Measurements from ENCODE around the gene SETBP1. TPM values are rescaled to one million over a fixed set of nuclear protein-coding genes. Genes with fewer than 3 reads are reported as not detected.

Gene SETBP1
- total and polyA plus RNA-seq, 2 of the 13 experiments (the other 11 are each of a cell fraction or from before 2014, with no cell fraction given) = 0.18 to 0.65 TPM

GRCh38 chr18:44638811-44639210, 41.9 kb upstream of the SETBP1 start:
- in situ Hi-C loops (cut with HindIII; ENCODE audit: extremely low pct_ligation_motif_present, low pct_unique_long_range_greater_than_20kb) = no loop called here
- intact Hi-C loops (cut with micrococcal nuclease; ENCODE audit: unreplicated experiment) = no loop called here
- CTCF ChIA-PET (ENCODE audit: low intra/inter-chr PET ratio, low total read pairs) = no interaction called here

GRCh38 chr18:44643004-44643403, 37.7 kb upstream of the SETBP1 start:
- no peak overlapping the region for H3K4me3 ChIP-seq (replicated peaks in 1 of 3; ENCODE audit: insufficient read depth in 1 of 3, low read depth in 2 of 3, low read length in 3 of 3)
- WGBS (ENCODE audit: low lambda C conversion rate) = 0% methylated on average over 3 of the region's 3 CpGs
- in situ Hi-C loops (cut with HindIII; ENCODE audit: extremely low pct_ligation_motif_present, low pct_unique_long_range_greater_than_20kb) = no loop called here
- no peaks in the 10 kb centered on the region for H4K20me1 ChIP-seq (ENCODE audit: insufficient read depth, low read length)
- intact Hi-C loops (cut with micrococcal nuclease; ENCODE audit: unreplicated experiment) = no loop called here
- ChIA-PET CTCF (ENCODE audit: low intra/inter-chr PET ratio, low total read pairs) (no interaction called here), POLR2A (no interaction called here)
- H3K4me2 ChIP-seq (ENCODE audit: low read depth, low read length) = no peak overlapping the region
- H3K4me1 ChIP-seq (ENCODE audit: insufficient read depth, low read length) = no peaks in the 10 kb centered on the region
- no peaks in the 10 kb centered on the region for H3K27me3 ChIP-seq (ENCODE audit: control insufficient read depth in 1 of 2, insufficient read depth in 2 of 2, low read length in 2 of 2)
- H3K9me3 ChIP-seq (ENCODE audit: low read length) = no peaks in the 10 kb centered on the region
- H3K79me2 ChIP-seq (ENCODE audit: insufficient read depth, low read length) = no peaks in the 10 kb centered on the region
- ATAC-seq (no peak), FAIRE-seq (no peak), DNase-seq (ENCODE audit: low spot score) (no peak)
- BruUV-seq (replicated peaks) = no TSS peak
- no peak overlapping the region for H2AFZ ChIP-seq (ENCODE audit: low read length)
- H3K27ac ChIP-seq (ENCODE audit: extremely low read length, insufficient read depth, low read length) = no peak overlapping the region
- no peaks in the 10 kb centered on the region for H3K36me3 ChIP-seq (replicated peaks in 1 of 2; ENCODE audit: control insufficient read depth in 1 of 2, insufficient read depth in 2 of 2, low read length in 2 of 2)
- no peak overlapping the region for H3K9ac ChIP-seq (ENCODE audit: insufficient read depth, low read depth, low read length)
- no peak for TF ChIP-seq ZKSCAN1 (IDR thresholded peaks at IDR 0.05; ENCODE audit: low read length)
- no peak for TF ChIP-seq HNF4A (CRISPR knock-in tag; IDR thresholded peaks at IDR 0.05)
- no peak for TF ChIP-seq ZFP36 (IDR thresholded peaks at IDR 0.05; ENCODE audit: borderline replicate concordance, low read depth, low read length, partially characterized antibody)
- no peak for TF ChIP-seq ETV5 (CRISPR knock-in tag; IDR thresholded peaks at IDR 0.05; ENCODE audit: borderline replicate concordance)
- no peak for TF ChIP-seq POLR2G (IDR thresholded peaks at IDR 0.05; ENCODE audit: low read depth, low read length)
- TF ChIP-seq GATAD1 (CRISPR knock-in tag; IDR thresholded peaks at IDR 0.05) = no peak
- no peak for TF ChIP-seq ERF (CRISPR knock-in tag; IDR thresholded peaks at IDR 0.05)
- TF ChIP-seq ZNF280D (CRISPR knock-in tag; IDR thresholded peaks at IDR 0.05) = no peak
- TF ChIP-seq ARHGAP35 (CRISPR knock-in tag; IDR thresholded peaks at IDR 0.05; ENCODE audit: borderline replicate concordance) = no peak

More at GRCh38 chr18:44638811-44639210, 41.9 kb upstream of the SETBP1 start:
- Histone ChIP-seq H3K4me3 (replicated peaks in 1 of 3; ENCODE audit: insufficient read depth in 1 of 3, low read depth in 2 of 3, low read length in 3 of 3) (no peak overlapping the region), H3K27ac (ENCODE audit: extremely low read length, insufficient read depth, low read length) (no peak overlapping the region), H3K79me2 (ENCODE audit: insufficient read depth, low read length) (no peaks in the 10 kb centered on the region), H4K20me1 (ENCODE audit: insufficient read depth, low read length) (no peaks in the 10 kb centered on the region), H3K9ac (ENCODE audit: insufficient read depth, low read depth, low read length) (no peak overlapping the region), H3K36me3 (replicated peaks in 1 of 2; ENCODE audit: control insufficient read depth in 1 of 2, insufficient read depth in 2 of 2, low read length in 2 of 2) (no peaks in the 10 kb centered on the region), H3K4me2 (ENCODE audit: low read depth, low read length) (no peak overlapping the region), H3K9me3 (ENCODE audit: low read length) (no peaks in the 10 kb centered on the region), H3K27me3 (ENCODE audit: control insufficient read depth in 1 of 2, insufficient read depth in 2 of 2, low read length in 2 of 2) (no peaks in the 10 kb centered on the region), H3K4me1 (ENCODE audit: insufficient read depth, low read length) (no peaks in the 10 kb centered on the region), H2AFZ (ENCODE audit: low read length) (no peak overlapping the region)
- TF ChIP-seq ZNF121 (CRISPR knock-in tag; IDR thresholded peaks at IDR 0.05) (no peak), ZNF33B (CRISPR knock-in tag; IDR thresholded peaks at IDR 0.05) (no peak), AGO2 (optimal IDR thresholded peaks at IDR 0.05; ENCODE audit: low read depth, low read length) (no peak), ZNF770 (CRISPR knock-in tag; IDR thresholded peaks at IDR 0.05) (no peak), RBM39 (IDR thresholded peaks at IDR 0.05; ENCODE audit: low read depth, low read length, poor library complexity, severe bottlenecking) (no peak), GTF2F1 (IDR thresholded peaks at IDR 0.05; ENCODE audit: low read length) (no peak), HMG20B (CRISPR knock-in tag; conservative IDR thresholded peaks at IDR 0.05) (no peak), ZNF160 (CRISPR knock-in tag; IDR thresholded peaks at IDR 0.05) (no peak), ZNF546 (CRISPR knock-in tag; conservative IDR thresholded peaks at IDR 0.05) (no peak)
- DNase-seq (ENCODE audit: low spot score) (no peak), FAIRE-seq (no peak), ATAC-seq (no peak)
- 0% methylated on average over 1 of the region's 1 CpG for WGBS (ENCODE audit: low lambda C conversion rate)
- POLR2A ChIA-PET = no interaction called here
- BruUV-seq (replicated peaks) = no TSS peak
